Measurements from ENCODE around the gene SLC1A7.

GRCh38 chr1:53140451-53140850 is 2.0 kb downstream of the SLC1A7 start:
- TF ChIP-seq, protein P1, sequence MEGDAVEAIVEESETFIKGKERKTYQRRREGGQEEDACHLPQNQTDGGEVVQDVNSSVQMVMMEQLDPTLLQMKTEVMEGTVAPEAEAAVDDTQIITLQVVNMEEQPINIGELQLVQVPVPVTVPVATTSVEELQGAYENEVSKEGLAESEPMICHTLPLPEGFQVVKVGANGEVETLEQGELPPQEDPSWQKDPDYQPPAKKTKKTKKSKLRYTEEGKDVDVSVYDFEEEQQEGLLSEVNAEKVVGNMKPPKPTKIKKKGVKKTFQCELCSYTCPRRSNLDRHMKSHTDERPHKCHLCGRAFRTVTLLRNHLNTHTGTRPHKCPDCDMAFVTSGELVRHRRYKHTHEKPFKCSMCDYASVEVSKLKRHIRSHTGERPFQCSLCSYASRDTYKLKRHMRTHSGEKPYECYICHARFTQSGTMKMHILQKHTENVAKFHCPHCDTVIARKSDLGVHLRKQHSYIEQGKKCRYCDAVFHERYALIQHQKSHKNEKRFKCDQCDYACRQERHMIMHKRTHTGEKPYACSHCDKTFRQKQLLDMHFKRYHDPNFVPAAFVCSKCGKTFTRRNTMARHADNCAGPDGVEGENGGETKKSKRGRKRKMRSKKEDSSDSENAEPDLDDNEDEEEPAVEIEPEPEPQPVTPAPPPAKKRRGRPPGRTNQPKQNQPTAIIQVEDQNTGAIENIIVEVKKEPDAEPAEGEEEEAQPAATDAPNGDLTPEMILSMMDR (IDR thresholded peaks at IDR 0.05; ENCODE audit: low read depth, low read length, poor library complexity, severe bottlenecking) = no peak
- TF ChIP-seq EZH2phosphoT487 (IDR thresholded peaks at IDR 0.05; ENCODE audit: borderline replicate concordance, low read length) = no peak
